ENCODE results near the gene SIPA1L3.
"Not testable (repeated sequence)": the region's sequence is repeated elsewhere in the genome, so short reads cannot be mapped to it uniquely, and the experiment has no call there.

SIPA1L3 gene

GRCh38 chr19:37906869-37907734, at the start of gene SIPA1L3:
TSS of gene SIPA1L3 (plus strand) at chr19:37907208. CDS start at chr19:38081566, 174,358 bp downstream.
- peak; percentile 90 for DNase-seq

GRCh38 chr19:37864501-37864900, 42.5 kb upstream of the SIPA1L3 start:
- no peak for DNase-seq

- DNase-seq = not testable (repeated sequence)
Measured at GRCh38 chr19:37865930-37866329, 41.1 kb upstream of the SIPA1L3 start.

- DNase-seq = no peak
Measured at GRCh38 chr19:37867831-37868230, 39.2 kb upstream of the SIPA1L3 start.

- no peak for DNase-seq
Measured at GRCh38 chr19:37869766-37870340, 37.2 kb upstream of the SIPA1L3 start.

- no peak for DNase-seq
Measured at GRCh38 chr19:37872383-37872782, 34.6 kb upstream of the SIPA1L3 start.

GRCh38 chr19:37874784-37875183, 32.2 kb upstream of the SIPA1L3 start:
- no peak for DNase-seq

- DNase-seq = no peak
Measured at GRCh38 chr19:37876032-37876431, 31.0 kb upstream of the SIPA1L3 start.

GRCh38 chr19:37877147-37877546, 29.9 kb upstream of the SIPA1L3 start:
- DNase-seq = no peak

- no peak for DNase-seq
Measured at GRCh38 chr19:37885392-37885791, 21.6 kb upstream of the SIPA1L3 start.

GRCh38 chr19:37886571-37886970, 20.4 kb upstream of the SIPA1L3 start:
- DNase-seq = no peak

- DNase-seq = no peak
Measured at GRCh38 chr19:37893845-37894575, 13.0 kb upstream of the SIPA1L3 start.

- no peak for DNase-seq
Measured at GRCh38 chr19:37896180-37896579, 10.8 kb upstream of the SIPA1L3 start.

- no peak for DNase-seq
Measured at GRCh38 chr19:37899453-37899852, 7.6 kb upstream of the SIPA1L3 start.

GRCh38 chr19:37899966-37900365, 7.0 kb upstream of the SIPA1L3 start:
- no peak for DNase-seq

GRCh38 chr19:37902668-37903067, 4.3 kb upstream of the SIPA1L3 start:
- DNase-seq = peak; percentile 72

- no peak for DNase-seq
Measured at GRCh38 chr19:37903096-37903495, 3.9 kb upstream of the SIPA1L3 start.

GRCh38 chr19:37905946-37906868, 801 bp upstream of the SIPA1L3 start, which contains the start of gene WDR87:
TSS of gene WDR87 (minus strand) at chr19:37906594. CDS start at chr19:37898239, 8,355 bp downstream.
- DNase-seq = peak; percentile 59

GRCh38 chr19:37907735-37908455, 887 bp downstream of the SIPA1L3 start:
- DNase-seq = no peak

- DNase-seq = no peak
Measured at GRCh38 chr19:37909661-37910199, 2.7 kb downstream of the SIPA1L3 start.

- no peak for DNase-seq
Measured at GRCh38 chr19:37914908-37915307, 7.9 kb downstream of the SIPA1L3 start.
